Spinal cord (tissue), 10 donors: ENCODE measurements around the gene RDH8. TPM values are rescaled to one million over a fixed set of nuclear protein-coding genes. Genes with fewer than 3 reads are reported as not detected.

Experiments
- DNase-seq, 6 donors: peaks; one replicate each; pipeline versions ENCODE4 v3.0.0 to v3.0.0-alpha.2; 2013 to 2015; ENCODE audit warnings: low spot score in 6 of 6, low read depth in 4 of 6
- H3K27ac ChIP-seq: one replicate; pipeline ENCODE4 v1.5.1; 2013; ENCODE audit warnings: low read depth, low read length, control low read depth
- H3K27me3 ChIP-seq: one replicate; pipeline ENCODE4 v1.6.1; 2013; ENCODE audit warnings: low read length; ENCODE audit not compliant: control insufficient read depth, insufficient read depth
- H3K36me3 ChIP-seq: one replicate; pipeline ENCODE4 v1.6.1; 2013; ENCODE audit warnings: low read length; ENCODE audit not compliant: control insufficient read depth, insufficient read depth
- H3K4me1 ChIP-seq: one replicate; pipeline ENCODE4 v1.6.1; 2013; ENCODE audit warnings: low read length; ENCODE audit not compliant: control insufficient read depth, insufficient read depth
- H3K4me3 ChIP-seq: one replicate; pipeline ENCODE4 v1.5.1; 2013; ENCODE audit warnings: low read depth, low read length, control low read depth
- H3K9me3 ChIP-seq: one replicate; pipeline ENCODE4 v1.6.1; 2013; ENCODE audit warnings: low read length; ENCODE audit not compliant: control insufficient read depth, insufficient read depth
- WGBS: methylation state at CpG from one replicate; pipeline ENCODE4 v1.1.5; 2013; ENCODE audit warnings: missing lambda C conversion rate; ENCODE audit not compliant: insufficient coverage; 5-methylcytosine and 5-hydroxymethylcytosine counted together
- polyA plus RNA-seq, 2 donors: library from polyadenylated mRNA; unstranded; fragments of 120-200 nt; gene quantifications; one replicate each; pipeline ENCODE4 v1.2.1, GENCODE V29; 2013; ENCODE audit not compliant: insufficient read length in 2 of 2
- small RNA-seq: library from RNA; depleted of rRNA; stranded (forward); fragments of <200 nt; gene quantifications from one replicate; pipeline ENCODE3, GENCODE V24; 2014; ENCODE audit warnings: low replicate concordance
- total RNA-seq, 2 donors: library from RNA; depleted of rRNA in 1 of 2; stranded (reverse); fragments of 120-200 nt in 1 of 2; fragments of >200 nt in 1 of 2; gene quantifications; one replicate each; pipeline versions ENCODE4 v1.2.3 to v1.2.4, GENCODE V29; 2013 to 2014
- donor health status: healthy.

The RDH8 gene
- total and polyA plus RNA-seq, 4 donors, result not detected

DNA sequence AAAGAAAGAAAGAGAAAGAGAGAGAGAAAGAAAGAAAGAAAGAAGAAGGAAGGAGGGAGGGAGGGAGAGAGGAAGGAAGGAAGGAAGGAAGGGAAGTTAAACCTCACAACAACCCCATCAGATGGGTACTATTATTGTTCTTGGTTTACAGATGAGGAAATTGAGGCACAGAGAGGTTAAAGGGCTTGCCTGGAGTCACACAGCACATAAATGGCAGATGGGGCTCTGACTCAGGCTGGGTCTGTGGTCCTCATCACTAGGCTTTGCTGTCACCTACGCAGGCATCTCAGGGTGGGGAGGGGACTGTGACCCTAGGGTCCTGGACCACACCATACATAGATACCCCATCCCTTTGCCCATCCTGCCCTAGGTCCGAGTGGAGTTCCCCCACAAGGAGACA is 36.3 kb downstream of the RDH8 start:
- 67% methylated on average over 1 of the region's 2 CpGs for WGBS
- Histone ChIP-seq H3K4me3 (no peak overlapping the region), H3K27me3 (no peaks in the 10 kb centered on the region), H3K27ac (no peak overlapping the region), H3K36me3 (no peaks in the 10 kb centered on the region), H3K9me3 (peaks cover 4% of the 10 kb centered on the region), H3K4me1 (no peaks in the 10 kb centered on the region)
- DNase-seq, result no peak

DNA sequence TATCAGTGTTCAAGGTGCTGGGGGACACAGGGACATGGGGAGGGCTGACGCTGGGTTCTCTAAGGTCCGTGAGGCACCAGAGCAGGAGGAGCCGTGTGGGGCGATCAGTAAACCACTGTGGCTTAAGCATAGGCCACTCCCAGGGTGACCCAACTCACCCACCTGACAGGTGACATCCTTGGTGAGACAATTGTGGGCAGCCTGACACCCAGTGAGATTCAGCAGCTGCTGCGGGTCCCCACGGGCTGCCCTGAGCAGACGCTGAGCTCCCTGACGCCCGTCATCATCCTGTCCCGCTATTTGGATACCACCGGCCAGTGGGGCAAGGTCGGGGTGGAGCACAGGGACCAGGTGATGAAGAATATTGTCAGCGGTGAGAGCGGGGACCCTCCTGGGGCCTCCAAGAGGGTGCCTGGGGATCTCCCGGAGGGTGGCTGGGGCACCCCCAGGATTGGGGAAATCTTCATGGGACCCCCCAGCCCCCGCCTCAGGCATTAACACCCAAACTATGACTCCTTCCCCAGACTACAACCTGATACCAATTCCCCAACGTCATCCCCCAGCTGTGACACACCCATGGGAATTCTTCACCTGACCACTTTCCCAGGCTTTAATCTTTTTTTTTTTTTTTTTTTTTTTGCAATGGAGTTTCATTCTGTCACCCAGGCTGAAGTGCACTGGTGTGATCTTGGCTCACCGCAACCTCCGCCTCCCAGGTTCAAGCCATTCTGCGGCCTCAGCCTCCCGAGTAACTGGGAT is 39.5 kb downstream of the RDH8 start:
- Histone ChIP-seq H3K36me3 (no peaks in the 10 kb centered on the region), H3K4me3 (no peak overlapping the region), H3K27ac (no peak overlapping the region), H3K9me3 (no peaks in the 10 kb centered on the region), H3K4me1 (no peaks in the 10 kb centered on the region), H3K27me3 (peaks cover 5% of the 10 kb centered on the region)
- WGBS, result 70% methylated on average over 17 of the region's 21 CpGs
- no peak for DNase-seq

DNA sequence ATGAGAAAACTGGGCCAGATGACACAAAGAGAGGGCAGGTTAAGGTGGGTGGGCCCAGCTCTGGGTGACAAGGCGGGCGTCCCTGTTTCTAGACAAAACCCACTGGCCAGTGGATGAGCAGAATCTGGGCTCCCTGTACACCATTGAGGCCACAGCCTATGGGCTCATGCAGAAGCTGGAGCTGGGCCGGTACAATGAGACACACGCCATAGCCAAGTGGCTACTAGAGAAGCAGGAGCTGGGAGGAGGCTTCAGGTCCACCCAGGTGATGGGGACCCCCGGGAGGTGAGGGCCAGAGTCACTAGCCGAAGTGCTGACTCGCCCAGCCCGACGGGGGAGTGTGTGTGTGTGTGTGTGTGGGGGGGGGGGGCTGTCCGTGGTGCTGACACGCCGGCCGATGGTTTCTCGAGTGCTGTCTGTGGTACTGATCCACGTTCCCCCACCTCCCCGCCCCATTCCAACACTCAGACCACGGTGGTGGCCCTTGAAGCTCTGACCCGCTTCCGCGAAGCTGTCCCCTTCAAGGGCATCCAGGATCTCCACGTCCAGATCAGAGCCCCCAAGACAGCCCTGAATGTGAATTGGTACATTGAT is 48.5 kb downstream of the RDH8 start:
- Histone ChIP-seq H3K36me3 (no peaks in the 10 kb centered on the region), H3K27ac (no peak overlapping the region), H3K4me1 (no peaks in the 10 kb centered on the region), H3K27me3 (peaks cover 6% of the 10 kb centered on the region), H3K4me3 (no peak overlapping the region), H3K9me3 (no peaks in the 10 kb centered on the region)
- WGBS, result 41% methylated on average over 13 of the region's 21 CpGs
- no peak for DNase-seq

DNA sequence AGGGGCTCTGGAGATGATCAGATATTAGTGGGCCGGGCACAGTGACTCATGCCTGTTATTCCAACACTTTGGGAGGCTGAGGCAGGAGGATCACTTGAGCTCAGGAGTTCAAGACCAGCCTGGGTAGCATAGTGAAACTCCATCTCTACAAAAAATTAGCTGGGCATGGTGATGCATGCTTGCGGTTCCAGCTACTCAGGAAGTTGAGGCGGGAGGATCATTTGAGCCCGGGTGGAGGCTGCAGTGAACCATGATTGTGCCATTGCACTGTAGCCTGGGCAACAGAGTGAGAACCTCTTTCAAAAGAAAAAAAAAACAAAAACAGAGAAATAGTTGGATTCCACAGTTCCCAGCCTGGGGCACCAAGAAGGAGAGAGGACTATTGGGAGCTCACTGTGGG is 54.9 kb downstream of the RDH8 start:
- H3K4me3 ChIP-seq, result no peak overlapping the region
- 73% methylated on average over 4 of the region's 4 CpGs for WGBS
- H3K9me3 ChIP-seq, result no peaks in the 10 kb centered on the region
- no peak overlapping the region for H3K27ac ChIP-seq
- no peaks in the 10 kb centered on the region for H3K27me3 ChIP-seq
- no peaks in the 10 kb centered on the region for H3K36me3 ChIP-seq
- no peak for DNase-seq
- H3K4me1 ChIP-seq, result no peaks in the 10 kb centered on the region

DNA sequence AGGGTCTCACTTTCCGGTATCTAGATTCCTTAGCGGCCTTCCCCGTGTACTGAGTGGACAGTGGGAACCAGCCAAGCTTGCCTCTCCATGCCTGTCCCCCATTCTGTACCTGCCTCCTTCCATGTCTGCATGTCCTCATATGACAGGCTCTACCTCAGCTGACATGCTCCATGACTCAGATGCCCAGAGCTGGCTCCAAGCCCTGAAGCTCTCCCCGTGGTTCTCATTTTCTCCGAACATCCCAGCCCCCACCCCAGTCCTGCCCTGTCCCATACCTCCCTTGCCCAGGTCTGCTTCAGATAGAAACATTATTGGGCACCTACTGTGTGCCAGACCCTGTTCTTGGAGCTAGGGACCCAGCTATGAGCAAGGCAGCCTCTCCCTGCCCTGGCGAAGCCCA is 55.8 kb downstream of the RDH8 start:
- H3K9me3 ChIP-seq, result no peaks in the 10 kb centered on the region
- DNase-seq, result no peak
- H3K27ac ChIP-seq, result no peak overlapping the region
- H3K27me3 ChIP-seq, result no peaks in the 10 kb centered on the region
- no peaks in the 10 kb centered on the region for H3K4me1 ChIP-seq
- 72% methylated on average over 5 of the region's 6 CpGs for WGBS
- no peak overlapping the region for H3K4me3 ChIP-seq
- H3K36me3 ChIP-seq, result no peaks in the 10 kb centered on the region

DNA sequence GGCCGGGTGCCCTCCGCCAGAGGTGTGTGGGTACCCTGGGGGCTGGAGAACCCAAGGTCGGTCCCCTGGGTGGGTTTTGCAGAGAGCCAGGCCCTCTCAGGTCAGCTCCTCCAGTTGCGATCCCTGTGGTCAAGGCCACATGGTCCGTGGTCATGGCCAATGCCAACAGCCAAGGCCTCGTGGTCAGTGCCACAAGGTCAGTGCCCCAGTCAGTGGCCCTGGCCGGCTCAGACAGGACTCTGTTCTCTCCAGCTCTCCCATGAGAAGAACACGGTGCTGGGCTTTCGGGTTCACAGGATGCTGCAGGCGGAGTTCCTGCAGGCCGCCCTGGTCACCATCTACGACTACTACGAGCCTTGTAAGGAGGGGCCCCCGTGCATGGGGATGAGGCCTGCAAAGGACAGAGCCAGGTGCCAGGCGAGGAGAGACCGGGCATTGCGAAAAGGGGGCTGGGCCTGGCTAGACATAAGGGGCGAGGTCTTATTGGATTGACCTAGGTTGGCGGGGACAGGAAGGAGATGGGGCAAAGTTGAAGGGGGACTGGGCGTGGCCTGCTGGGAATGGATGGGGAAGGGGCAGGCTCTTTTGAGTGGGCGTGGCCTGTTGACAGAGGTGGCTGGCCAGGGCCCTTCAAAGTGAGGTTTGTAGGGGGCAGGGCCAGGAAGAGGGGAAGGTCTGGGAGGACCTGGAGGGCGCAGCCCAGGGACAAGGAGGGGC is 57.6 kb downstream of the RDH8 start:
- H3K36me3 ChIP-seq, result no peaks in the 10 kb centered on the region
- no peak overlapping the region for H3K27ac ChIP-seq
- no peaks in the 10 kb centered on the region for H3K27me3 ChIP-seq
- no peak overlapping the region for H3K4me3 ChIP-seq
- no peaks in the 10 kb centered on the region for H3K9me3 ChIP-seq
- WGBS, result 79% methylated on average over 22 of the region's 22 CpGs
- H3K4me1 ChIP-seq, result no peaks in the 10 kb centered on the region
- DNase-seq, result no peak

Small RNA genes lying within 50 kb of the gene (small RNA-seq; reads per million reads assigned to genes)
- gene MIR5589, result not detected

Other genes starting within 250 kb of the RDH8 start
- gene ZNF846, start 244.7 kb upstream of the RDH8 start, total RNA-seq, result 10 to 100 TPM; 30.6 to 36.6 TPM
- gene ZNF846, start 244.7 kb upstream of the RDH8 start, polyA plus RNA-seq, result 10 to 100 TPM; 16.5 to 23.4 TPM
- gene FBXL12, start 194.4 kb upstream of the RDH8 start, total RNA-seq, result 10 to 100 TPM in 1 of 2 donors, 1 to 10 TPM in 1; 7.6 to 16.3 TPM
- gene FBXL12, start 194.4 kb upstream of the RDH8 start, polyA plus RNA-seq, result 10 to 100 TPM; 18.5 to 30.9 TPM
- 100 to 1,000 TPM; 142 to 503 TPM for gene UBL5, start 185.6 kb upstream of the RDH8 start, total RNA-seq
- gene UBL5, start 185.6 kb upstream of the RDH8 start, polyA plus RNA-seq, result 100 to 1,000 TPM; 304 to 319 TPM
- 100 to 1,000 TPM; 124 to 143 TPM for gene PIN1, start 178.2 kb upstream of the RDH8 start, total RNA-seq
- gene PIN1, start 178.2 kb upstream of the RDH8 start, polyA plus RNA-seq, result 100 to 1,000 TPM; 191 to 227 TPM
- gene OLFM2, start 77.0 kb upstream of the RDH8 start, total RNA-seq, result 10 to 100 TPM; 47.9 to 79.2 TPM
- 100 to 1,000 TPM; 237 to 251 TPM for gene OLFM2, start 77.0 kb upstream of the RDH8 start, polyA plus RNA-seq
- 10 to 100 TPM; 11.6 to 18.1 TPM for gene COL5A3, start 3.0 kb upstream of the RDH8 start, total RNA-seq
- gene COL5A3, start 3.0 kb upstream of the RDH8 start, polyA plus RNA-seq, result 10 to 100 TPM in 1 of 2 donors, 1 to 10 TPM in 1; 7.8 to 17.8 TPM
- 10 to 100 TPM; 13.1 to 35.3 TPM for gene SHFL, start 72.8 kb downstream of the RDH8 start, total RNA-seq
- 10 to 100 TPM; 35.1 to 45.9 TPM for gene SHFL, start 72.8 kb downstream of the RDH8 start, polyA plus RNA-seq
- gene ANGPTL6, start 89.2 kb downstream of the RDH8 start, total RNA-seq, result under 1 TPM; 0.30 to 0.72 TPM
- gene ANGPTL6, start 89.2 kb downstream of the RDH8 start, polyA plus RNA-seq, result under 1 TPM; 0.62 to 0.72 TPM
- gene PPAN, start 92.9 kb downstream of the RDH8 start, total RNA-seq, result 10 to 100 TPM; 16.0 to 23.9 TPM
- gene PPAN, start 92.9 kb downstream of the RDH8 start, polyA plus RNA-seq, result 10 to 100 TPM; 33.1 to 43.3 TPM
- gene P2RY11, start 98.2 kb downstream of the RDH8 start, total RNA-seq, result 1 to 10 TPM; 2.8 to 4.6 TPM
- 10 to 100 TPM; 19.6 to 25.2 TPM for gene P2RY11, start 98.2 kb downstream of the RDH8 start, polyA plus RNA-seq
- gene EIF3G, start 106.4 kb downstream of the RDH8 start, total RNA-seq, result 100 to 1,000 TPM; 104 to 198 TPM
- gene EIF3G, start 106.4 kb downstream of the RDH8 start, polyA plus RNA-seq, result 100 to 1,000 TPM; 149 to 174 TPM
- gene DNMT1, start 181.5 kb downstream of the RDH8 start, total RNA-seq, result 10 to 100 TPM; 30.3 to 39.9 TPM
- gene DNMT1, start 181.5 kb downstream of the RDH8 start, polyA plus RNA-seq, result 100 to 1,000 TPM in 1 of 2 donors, 10 to 100 TPM in 1; 96.7 to 114 TPM
- gene S1PR2, start 217.8 kb downstream of the RDH8 start, total RNA-seq, result 1 to 10 TPM; 4.4 to 8.2 TPM
- 1 to 10 TPM; 4.9 to 6.9 TPM for gene S1PR2, start 217.8 kb downstream of the RDH8 start, polyA plus RNA-seq
- 10 to 100 TPM; 13.7 to 35.5 TPM for gene MRPL4, start 238.7 kb downstream of the RDH8 start, total RNA-seq
- gene MRPL4, start 238.7 kb downstream of the RDH8 start, polyA plus RNA-seq, result 10 to 100 TPM; 56.2 to 59.7 TPM